GM18498 (cell line): Measurements from ENCODE around the gene CTAGE9.
A peak's percentile ranks its signal among the peaks of the same experiment; 100 is the strongest.
"Not testable (repeated sequence)": the region's sequence is repeated elsewhere in the genome, so short reads cannot be mapped to it uniquely, and the experiment has no call there.

Experiments
- ATAC-seq: cut with Tn5 transposase; IDR thresholded peaks from one replicate; pipeline ENCODE4 v1.9.1; 2021; ENCODE audit warnings: mild to moderate bottlenecking, moderate library complexity; ENCODE audit not compliant: unreplicated experiment

CTAGE9 gene

GRCh38 chr6:131730264-131730663, 19.4 kb upstream of the CTAGE9 start:
- no peak for ATAC-seq

- ATAC-seq: no peak
Measured at GRCh38 chr6:131729550-131729949, 18.7 kb upstream of the CTAGE9 start.

DNA sequence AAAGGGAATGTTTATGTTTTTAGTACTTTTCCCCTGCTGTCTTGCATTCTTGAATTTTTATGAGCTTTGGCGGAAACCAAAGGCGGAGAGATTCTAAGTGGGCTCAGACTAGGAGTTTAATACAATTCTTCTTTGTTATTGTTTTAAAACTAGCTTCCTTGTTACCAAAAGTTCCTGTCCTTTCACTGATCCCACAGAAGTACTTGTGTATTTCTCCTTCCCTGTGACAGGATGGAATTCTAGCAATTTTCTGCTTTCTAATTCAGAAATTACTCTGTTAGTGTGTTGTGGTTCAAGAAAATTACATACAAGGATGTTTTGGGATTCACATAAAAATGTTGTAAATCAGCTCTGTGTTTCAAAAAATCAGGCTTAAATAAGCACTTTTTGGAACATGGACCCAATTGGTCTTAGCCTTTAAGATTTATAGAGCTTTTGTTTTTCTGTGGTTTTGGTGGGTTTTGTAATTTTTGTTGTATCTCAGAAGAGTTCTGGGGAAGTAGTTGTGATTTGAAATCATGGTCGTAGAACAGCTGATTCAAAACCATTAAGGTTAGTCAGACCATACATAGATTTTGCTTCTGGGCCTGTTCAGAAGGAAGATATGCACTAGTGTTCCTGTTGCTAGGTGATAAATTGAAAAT, 17.6 kb upstream of the CTAGE9 start:
- ATAC-seq: no peak

DNA sequence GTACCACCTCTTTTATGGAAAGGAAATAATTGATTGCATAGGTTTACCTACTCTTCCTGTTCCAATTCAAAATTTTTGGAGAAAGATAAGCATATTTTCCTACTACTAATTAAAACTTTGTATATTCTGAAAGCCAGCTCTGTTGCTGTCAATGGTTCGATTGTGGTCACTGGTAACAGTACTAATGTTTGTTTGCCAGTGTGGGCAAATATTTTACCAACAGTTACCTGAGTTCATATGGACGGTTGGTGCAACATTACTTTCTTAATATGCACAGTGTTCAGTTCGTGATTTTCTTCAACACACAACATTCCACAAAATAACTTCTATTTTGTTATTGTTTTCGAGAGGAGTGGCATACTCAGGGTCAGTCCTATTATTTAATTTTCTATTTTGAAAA, 17.1 kb upstream of the CTAGE9 start:
- ATAC-seq: no peak

- no peak for ATAC-seq
Measured at GRCh38 chr6:131727467-131727866, 16.6 kb upstream of the CTAGE9 start.

DNA sequence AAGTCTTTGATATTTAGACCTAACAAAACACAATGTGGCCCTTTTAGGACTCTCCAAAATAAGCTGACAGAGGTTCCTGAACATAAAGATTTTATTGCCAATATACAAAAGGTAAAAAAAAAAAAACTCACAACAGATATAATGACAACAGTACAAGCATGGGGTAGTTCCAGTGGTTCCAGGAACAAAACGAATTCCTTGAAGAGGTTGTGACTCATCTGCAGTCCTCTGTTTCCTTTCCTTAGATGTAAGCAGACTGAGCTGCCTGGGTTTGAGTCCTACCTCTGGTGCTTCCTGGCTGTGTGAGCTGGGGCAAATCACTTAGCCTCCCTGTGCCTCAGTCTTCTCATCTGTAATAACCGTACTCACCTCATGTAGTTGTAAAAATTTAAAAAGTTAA, 13.3 kb upstream of the CTAGE9 start:
- ATAC-seq: no peak

GRCh38 chr6:131721161-131721560, 10.3 kb upstream of the CTAGE9 start:
- ATAC-seq: no peak

- no peak for ATAC-seq
Measured at GRCh38 chr6:131717836-131718542, 7.2 kb upstream of the CTAGE9 start.

- peak; percentile 69 for ATAC-seq
Measured at GRCh38 chr6:131715567-131715966, 4.8 kb upstream of the CTAGE9 start.

- not testable (repeated sequence) for ATAC-seq
Measured at GRCh38 chr6:131703905-131704304, 6.9 kb downstream of the CTAGE9 start.

DNA sequence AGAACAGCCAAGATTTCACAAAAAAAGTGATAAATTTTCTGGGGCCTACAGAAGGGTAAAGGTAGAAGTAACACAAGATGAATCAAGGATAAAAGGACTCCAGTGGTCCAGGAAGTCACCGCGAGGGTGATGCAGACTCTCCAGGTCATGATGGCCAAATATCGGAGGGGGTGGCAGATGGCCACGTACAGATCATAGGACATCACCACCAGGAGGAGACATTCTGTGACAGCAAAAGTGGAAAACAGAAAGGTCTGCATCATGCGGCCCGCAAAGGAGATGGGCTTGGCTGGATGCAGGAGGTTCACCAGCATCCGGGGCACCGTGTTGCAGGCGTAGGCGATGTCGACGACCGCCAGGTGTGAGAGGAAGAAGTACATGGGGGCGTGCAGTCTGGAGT, 10.0 kb downstream of the CTAGE9 start:
- not testable (repeated sequence) for ATAC-seq

DNA sequence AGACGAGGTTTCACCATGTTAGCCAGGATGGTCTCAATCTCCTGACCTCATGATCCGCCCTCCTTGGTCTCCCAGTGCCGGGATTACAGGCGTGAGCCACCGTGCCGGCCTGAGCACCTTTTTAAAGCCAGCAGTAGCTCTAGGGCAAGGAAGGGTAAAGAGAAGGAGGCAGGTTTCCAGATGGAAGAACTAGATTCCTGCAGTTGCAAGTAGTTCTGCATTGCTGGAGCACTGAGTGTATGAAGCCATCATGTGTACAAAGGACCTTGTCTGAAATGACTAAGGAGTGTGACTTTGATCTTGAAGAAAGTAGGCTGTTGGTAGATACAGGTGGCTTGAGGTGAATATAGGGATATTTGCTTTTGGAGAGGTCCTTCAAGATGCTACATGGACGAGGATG, 13.9 kb downstream of the CTAGE9 start:
- ATAC-seq: no peak

DNA sequence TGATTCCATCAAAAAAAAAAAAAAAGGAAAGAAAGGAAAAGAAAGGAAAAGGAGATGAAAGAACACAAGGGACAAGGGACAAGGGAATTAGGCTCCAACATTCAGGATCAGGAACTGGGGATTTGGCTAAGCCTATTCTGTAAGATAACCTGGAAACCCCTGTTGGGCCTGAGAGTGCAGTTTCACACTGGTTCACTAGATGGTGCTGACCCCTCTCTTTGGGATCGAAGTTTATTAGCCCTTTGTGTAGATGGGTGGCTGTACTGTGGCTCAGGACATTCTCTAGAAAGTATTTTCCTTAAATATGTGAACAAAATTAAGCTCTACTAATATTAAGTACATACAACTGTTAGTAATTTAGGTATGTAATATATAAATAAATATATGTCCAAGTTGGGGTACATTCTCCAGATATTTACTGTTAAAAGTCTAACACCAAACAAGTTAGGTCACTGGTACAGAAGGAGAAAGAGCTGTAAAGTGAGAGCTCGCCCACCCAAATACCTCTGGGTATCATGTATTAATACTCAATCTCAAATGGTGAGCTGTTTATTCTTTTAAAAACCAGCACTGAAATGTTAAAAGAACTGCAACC, 15.9 kb downstream of the CTAGE9 start:
- ATAC-seq: peak; percentile 92

DNA sequence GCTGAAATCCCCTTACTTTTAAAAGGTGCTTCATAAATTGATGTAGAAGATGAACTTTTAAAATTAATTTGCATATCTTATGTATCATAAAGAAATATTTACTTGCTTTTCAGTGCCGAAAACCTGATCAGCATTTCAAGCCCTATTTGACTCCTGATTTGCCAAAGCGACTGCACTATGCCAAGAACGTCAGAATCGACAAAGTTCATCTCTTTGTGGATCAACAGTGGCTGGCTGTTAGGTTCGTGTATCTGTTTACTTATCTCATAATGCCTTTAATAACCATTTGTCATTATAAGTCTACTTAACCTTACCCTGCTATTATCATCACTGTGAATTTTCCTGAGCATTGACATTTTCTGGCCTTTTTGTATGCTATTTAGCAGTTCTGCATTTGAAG, 17.4 kb downstream of the CTAGE9 start:
- ATAC-seq: no peak

- ATAC-seq: no peak
Measured at GRCh38 chr6:131692589-131692988, 18.2 kb downstream of the CTAGE9 start.

DNA sequence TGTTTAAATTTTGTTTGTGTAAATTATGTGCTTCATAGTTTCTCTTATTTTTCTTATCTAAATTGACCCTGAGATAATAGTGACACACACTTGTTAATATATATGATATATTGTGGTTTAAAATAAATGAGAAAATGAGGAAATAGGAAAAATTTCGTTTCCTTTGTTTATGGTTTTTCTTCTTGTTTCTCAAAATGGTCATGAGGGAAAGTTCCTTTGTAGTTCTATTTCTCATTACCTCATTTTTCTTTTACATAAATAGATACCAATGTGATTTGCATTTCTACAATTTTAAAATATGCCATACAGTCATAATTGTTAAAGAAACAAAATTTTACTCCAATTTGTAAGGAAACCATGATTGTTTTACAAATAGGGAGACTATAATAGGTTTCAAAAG, 18.8 kb downstream of the CTAGE9 start:
- ATAC-seq: no peak

DNA sequence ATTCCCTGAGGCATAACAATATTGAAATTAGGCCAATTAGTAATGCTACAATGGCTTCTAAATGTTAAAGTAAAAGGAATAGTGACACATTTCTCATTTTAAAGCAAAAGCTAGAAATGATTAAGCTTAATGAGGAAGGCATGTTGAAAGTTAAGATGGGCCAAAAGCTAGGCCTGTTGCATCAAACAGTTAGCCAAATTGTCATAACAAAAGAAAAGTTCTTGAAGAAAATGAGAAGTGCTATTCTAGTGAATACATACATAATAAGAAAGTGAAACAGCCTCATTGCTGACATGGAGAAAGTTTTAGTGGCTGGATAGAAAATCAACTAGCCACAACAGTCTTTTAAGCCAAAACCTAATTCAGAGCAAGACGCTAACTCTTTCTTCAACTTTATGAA, 22.5 kb downstream of the CTAGE9 start:
- ATAC-seq: peak; percentile 65

DNA sequence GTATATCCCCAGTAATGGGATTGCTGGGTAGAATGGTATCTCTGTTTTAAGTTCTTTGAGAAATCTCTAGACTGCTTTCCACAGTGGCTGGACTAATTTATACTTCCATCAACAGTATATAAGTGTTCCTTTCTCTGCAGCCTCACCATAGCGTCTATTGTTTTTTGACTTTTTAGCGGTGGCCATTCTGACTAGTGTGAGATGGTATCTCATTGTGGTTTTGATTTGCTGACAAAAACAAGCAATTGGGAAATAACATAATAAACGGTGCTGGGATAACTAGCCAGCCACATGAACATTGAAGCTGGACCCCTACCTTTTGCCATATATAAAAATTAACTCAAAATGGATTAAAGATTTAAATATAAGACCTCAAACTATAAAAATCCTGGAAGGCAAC, 23.8 kb downstream of the CTAGE9 start:
- ATAC-seq: no peak

DNA sequence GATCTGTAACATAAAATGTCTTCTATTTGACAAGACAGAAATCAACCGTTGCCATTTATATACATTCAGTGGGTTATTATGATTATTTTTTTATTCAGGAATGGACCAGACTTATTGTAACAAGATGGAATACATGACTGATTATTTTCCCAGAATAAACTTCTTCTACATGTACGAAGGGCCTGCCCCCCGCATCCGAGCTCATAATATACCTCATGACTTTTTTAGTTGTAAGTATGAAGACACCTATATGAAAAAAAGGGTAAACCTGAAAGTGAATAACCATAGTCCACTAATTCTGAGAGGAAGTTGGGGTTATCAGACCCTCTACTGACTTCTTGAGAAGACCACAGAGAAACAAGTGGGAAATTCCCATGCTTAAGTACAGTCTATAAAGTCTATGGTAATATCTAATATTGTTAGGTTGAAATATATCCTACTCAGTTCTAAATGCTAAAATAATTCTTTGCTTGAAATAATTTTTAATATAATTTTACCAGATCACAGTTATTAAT, 25.5 kb downstream of the CTAGE9 start:
- ATAC-seq: peak; percentile 63

- peak; percentile 85 for ATAC-seq
Measured at GRCh38 chr6:131683479-131683878, 27.3 kb downstream of the CTAGE9 start.

GRCh38 chr6:131682442-131682841, 28.4 kb downstream of the CTAGE9 start:
- ATAC-seq: no peak

GRCh38 chr6:131681585-131681984, 29.2 kb downstream of the CTAGE9 start:
- no peak for ATAC-seq
